NOMO-1 treated with DMSO at 0.1 percent for 48 hours (cell line): ENCODE measurements around the gene EDC4.
"Not testable (repeated sequence)": the region's sequence is repeated elsewhere in the genome, so short reads cannot be mapped to it uniquely, and the experiment has no call there.

ENCODE experiments used
- DNase-seq: peaks from one replicate; lab custom pipeline; 2025; ENCODE audit not compliant: unreplicated experiment; lab: John Stamatoyannopoulos, UW

EDC4 gene

GRCh38 chr16:67897231-67897630 lies 24.4 kb downstream of the EDC4 start:
- DNase-seq = no peak

- DNase-seq = no peak
Observed at GRCh38 chr16:67901734-67902133, 28.9 kb downstream of the EDC4 start.

GRCh38 chr16:67902831-67903230 lies 30.0 kb downstream of the EDC4 start:
- DNase-seq = no peak

GRCh38 chr16:67907397-67908180 lies 34.7 kb downstream of the EDC4 start:
- no peak for DNase-seq

- no peak for DNase-seq
Observed at GRCh38 chr16:67909056-67909742, 36.3 kb downstream of the EDC4 start.

GRCh38 chr16:67910158-67910557 lies 37.3 kb downstream of the EDC4 start:
- no peak for DNase-seq

GRCh38 chr16:67914758-67915495 lies 42.1 kb downstream of the EDC4 start:
- DNase-seq = no peak

- not testable (repeated sequence) for DNase-seq
Observed at GRCh38 chr16:67915496-67915769, 42.6 kb downstream of the EDC4 start.

- DNase-seq = no peak
Observed at GRCh38 chr16:67915831-67916723, 43.2 kb downstream of the EDC4 start.

- no peak for DNase-seq
Observed at GRCh38 chr16:67917140-67917851, 44.4 kb downstream of the EDC4 start.

GRCh38 chr16:67917852-67918236 lies 45.0 kb downstream of the EDC4 start:
- DNase-seq = no peak

- no peak for DNase-seq
Observed at GRCh38 chr16:67919622-67920221, 46.9 kb downstream of the EDC4 start.

GRCh38 chr16:67922221-67922620 lies 49.4 kb downstream of the EDC4 start:
- DNase-seq = no peak

- no peak for DNase-seq
Observed at GRCh38 chr16:67922740-67923139, 49.9 kb downstream of the EDC4 start.

GRCh38 chr16:67923414-67924116 lies 50.7 kb downstream of the EDC4 start:
- no peak for DNase-seq

GRCh38 chr16:67924140-67924906 lies 51.5 kb downstream of the EDC4 start:
- DNase-seq = no peak

- DNase-seq = no peak
Observed at GRCh38 chr16:67926181-67926750, 53.4 kb downstream of the EDC4 start.
